Measurements from ENCODE around the gene TRPM6.

GRCh38 chr9:74848153-74848525 is 39.6 kb downstream of the TRPM6 start:
- TF ChIP-seq TEAD4 (IDR thresholded peaks at IDR 0.05): no peak
- TF ChIP-seq EGR1 (IDR thresholded peaks at IDR 0.05): no peak
- TF ChIP-seq MAX (IDR thresholded peaks at IDR 0.05): no peak
- no peak for TF ChIP-seq RAD21 (IDR thresholded peaks at IDR 0.05; ENCODE audit: low read depth)
- no peak for TF ChIP-seq ZBTB7A (IDR thresholded peaks at IDR 0.05; ENCODE audit: low read depth)
- no peak for TF ChIP-seq TAF1 (IDR thresholded peaks at IDR 0.05; ENCODE audit: low read depth)
- no peak for TF ChIP-seq YY1 (IDR thresholded peaks at IDR 0.05; ENCODE audit: low read depth)
- no peak for TF ChIP-seq REST (IDR thresholded peaks at IDR 0.05; ENCODE audit: low read depth)
- no peak for TF ChIP-seq CREB1 (IDR thresholded peaks at IDR 0.05; ENCODE audit: low read depth)
- TF ChIP-seq EP300 (IDR thresholded peaks at IDR 0.05; ENCODE audit: borderline replicate concordance): no peak
- no peak for TF ChIP-seq CEBPB (IDR thresholded peaks at IDR 0.05)
- no peak for TF ChIP-seq NFIC (IDR thresholded peaks at IDR 0.05)

Measured in Ishikawa (cell line).